H1 (cell line): ENCODE data around the gene TET1. TPM values are rescaled to one million over a fixed set of nuclear protein-coding genes. Genes with fewer than 3 reads are reported as not detected.

Source experiments
- polyA plus RNA-seq, 7 experiments: library from polyadenylated mRNA; depleted of rRNA in 3 of 7; stranded (reverse) in 5 of 7; unstranded in 2 of 7; fragments of >200 nt in 5 of 7; fragments of 200-250 nt in 2 of 7; gene quantifications; 1 replicate in 5 of 7; 2 replicates in 1 of 7; 4 replicates in 1 of 7; pipeline versions ENCODE4 v1.2.1 to v1.2.3, GENCODE V29; 2011 to 2013; ENCODE audit warnings: missing spikeins in 2 of 7, mixed read lengths in 2 of 7
- small RNA-seq: library from polyadenylated mRNA; stranded (forward); fragments of <200 nt; extraction: miRNeasy Mini kit (QIAGEN cat#:217004); gene quantifications from one replicate; pipeline ENCODE3, GENCODE V24; 2013; ENCODE audit not compliant: insufficient read depth
- total RNA-seq: library from RNA; stranded (reverse); fragmentation: NEBNext Ultra II Directional; extraction: Animal tissue kit (Norgen Biotek cat#: 25700); gene quantifications from 2 replicates; pipeline ENCODE4 v1.2.1, GENCODE V29; 2021

The TET1 gene
- total and polyA plus RNA-seq, 2 of the 8 experiments (the other 6 are each of a cell fraction or from before 2014, with no cell fraction given): 15.2 to 69.3 TPM

Small RNA genes lying within 50 kb of the gene (small RNA-seq; reads per million reads assigned to genes)
- gene RF00019: not detected

Other genes starting within 250 kb of the TET1 start
- 229 and 230 TPM in 2 replicates for gene HNRNPH3, start 228.3 kb upstream of the TET1 start, total RNA-seq
- gene HNRNPH3, start 228.3 kb upstream of the TET1 start, polyA plus RNA-seq (2011; rRNA removed): 48.1 and 63.2 TPM in 2 replicates
- gene PBLD, start 227.4 kb upstream of the TET1 start, total RNA-seq: 0.90 and 2.0 TPM in 2 replicates
- gene PBLD, start 227.4 kb upstream of the TET1 start, polyA plus RNA-seq (2011; rRNA removed): 0.56 and 0.63 TPM in 2 replicates
- gene RUFY2, start 153.1 kb upstream of the TET1 start, total RNA-seq: 11.4 and 12.0 TPM in 2 replicates
- gene RUFY2, start 153.1 kb upstream of the TET1 start, polyA plus RNA-seq (2011; rRNA removed): 2.4 and 3.4 TPM in 2 replicates
- 55.6 and 57.9 TPM in 2 replicates for gene DNA2, start 88.4 kb upstream of the TET1 start, total RNA-seq
- gene DNA2, start 88.4 kb upstream of the TET1 start, polyA plus RNA-seq (2011; rRNA removed): 7.8 and 16.0 TPM in 2 replicates
- gene SLC25A16, start 32.8 kb upstream of the TET1 start, total RNA-seq: 9.9 and 12.0 TPM in 2 replicates
- 2.9 and 6.6 TPM in 2 replicates for gene SLC25A16, start 32.8 kb upstream of the TET1 start, polyA plus RNA-seq (2011; rRNA removed)
- 111 TPM in 2 replicates for gene CCAR1, start 160.9 kb downstream of the TET1 start, total RNA-seq
- gene CCAR1, start 160.9 kb downstream of the TET1 start, polyA plus RNA-seq (2011; rRNA removed): 61.3 and 91.6 TPM in 2 replicates